HepG2 (cell line): ENCODE results near the gene CMIP. TPM values are rescaled to one million over a fixed set of nuclear protein-coding genes. Genes with fewer than 3 reads are reported as not detected.
A peak's percentile ranks its signal among the peaks of the same experiment; 100 is the strongest.

Experiments used
- ATAC-seq: fragments of 200-7000 bp; cut with Tn5 transposase; 3 replicates; pipeline ENCODE4 v1.9.1; 2020; ENCODE audit warnings: mild to moderate bottlenecking, moderate library complexity
- BruUV-seq: library from RNA; stranded (reverse); fragments of 400-500 nt; replicated peaks from 2 replicates; lab custom pipeline; 2021; lab: Mats Ljungman, UMichigan
- CTCF ChIA-PET: fragments of 300-600 bp; formaldehyde crosslinking; extraction: SDS; loops from one replicate; lab custom pipeline; 2021; ENCODE audit warnings: low total read pairs, inconsistent platforms, low intra/inter-chr PET ratio; lab: Yijun Ruan, JAX
- POLR2A ChIA-PET: fragments of 350-600 bp; sonication (Branson Sonifier 250); formaldehyde crosslinking; loops from one replicate; lab custom pipeline; 2020; ENCODE audit warnings: antibody characterized with exemption, inconsistent platforms; lab: Yijun Ruan, JAX
- DNase-seq: peaks from one replicate; pipeline ENCODE4 v3.0.0-alpha.2; 2015; ENCODE audit warnings: low spot score
- FAIRE-seq: peaks from 3 replicates; lab custom pipeline; 2011; peaks lifted over from hg19 to GRCh38; lab: Jason Lieb, UNC
- H2AFZ ChIP-seq: one replicate; pipeline ENCODE4 v1.6.1; 2011; ENCODE audit warnings: low read length, inconsistent platforms
- H3K27ac ChIP-seq: fragments of 300-600 bp; 3 replicates; pipeline ENCODE4 v1.8.0; 2011; ENCODE audit warnings: mixed run types, mild to moderate bottlenecking, mixed read lengths, low read length, inconsistent platforms; ENCODE audit not compliant: insufficient read depth; ENCODE audit errors: extremely low read length
- H3K27me3 ChIP-seq, 2 experiments: fragments of 200-600 bp in 1 of 2; 2 replicates in 1 of 2; 3 replicates in 1 of 2; pipeline versions ENCODE4 v1.6.0 to v1.8.0; 2011; ENCODE audit warnings: low read length in 2 of 2, mild to moderate bottlenecking in 2 of 2, moderate library complexity in 2 of 2, inconsistent platforms in 1 of 2; ENCODE audit not compliant: insufficient read depth in 2 of 2, control insufficient read depth in 1 of 2
- H3K36me3 ChIP-seq, 2 experiments: fragments of 200-600 bp in 1 of 2; replicated peaks in 1 of 2; 2 replicates in 1 of 2; 3 replicates in 1 of 2; pipeline versions ENCODE4 v1.5.1 to v1.8.0; 2011; ENCODE audit warnings: low read length in 2 of 2, inconsistent platforms in 1 of 2; ENCODE audit not compliant: insufficient read depth in 2 of 2, control insufficient read depth in 1 of 2
- H3K4me1 ChIP-seq: 2 replicates; pipeline ENCODE4 v1.5.1; 2012; ENCODE audit warnings: low read length, inconsistent platforms; ENCODE audit not compliant: insufficient read depth
- H3K4me2 ChIP-seq: 2 replicates; pipeline ENCODE4 v1.6.0; 2011; ENCODE audit warnings: low read depth, low read length, inconsistent platforms
- H3K4me3 ChIP-seq, 3 experiments: fragments of 200-600 bp in 1 of 3; sonication (generic), shearing (Covaris generic) in 1 of 3; replicated peaks in 1 of 3; 2 replicates each; pipeline ENCODE4 v1.5.1; 2011 to 2016; ENCODE audit warnings: low read length in 3 of 3, inconsistent platforms in 2 of 3, low read depth in 2 of 3, mild to moderate bottlenecking in 2 of 3, control low read depth in 1 of 3, mixed read lengths in 1 of 3; ENCODE audit not compliant: insufficient read depth in 1 of 3
- H3K79me2 ChIP-seq: one replicate; pipeline ENCODE4 v1.6.1; 2011; ENCODE audit warnings: low read length, inconsistent platforms; ENCODE audit not compliant: insufficient read depth
- H3K9ac ChIP-seq: 2 replicates; pipeline ENCODE4 v1.6.0; 2011; ENCODE audit warnings: mild to moderate bottlenecking, low read depth, low read length, inconsistent platforms; ENCODE audit not compliant: insufficient read depth
- H3K9me3 ChIP-seq: 2 replicates; pipeline ENCODE4 v1.5.1; 2012; ENCODE audit warnings: mild to moderate bottlenecking, low read length
- H4K20me1 ChIP-seq: 2 replicates; pipeline ENCODE4 v1.6.0; 2011; ENCODE audit warnings: inconsistent platforms, mild to moderate bottlenecking, low read length, moderate library complexity; ENCODE audit not compliant: insufficient read depth
- AGO2 ChIP-seq: fragments of 200-400 bp; formaldehyde crosslinking; optimal IDR thresholded peaks from 2 replicates; pipeline ENCODE3; 2017; ENCODE audit warnings: mild to moderate bottlenecking, low read depth, low read length, moderate library complexity
- EZH2 ChIP-seq: conservative IDR thresholded peaks from 2 replicates; pipeline ENCODE4 v1.6.1; 2012; ENCODE audit warnings: mild to moderate bottlenecking, low read depth, low read length, moderate library complexity
- FLYWCH1 ChIP-seq: sonication (generic); formaldehyde crosslinking; IDR thresholded peaks from 2 replicates; pipeline ENCODE4 v1.8.1; 2023; ENCODE audit warnings: mild to moderate bottlenecking, missing genetic modification reagents
- MED13 ChIP-seq: sonication (generic); formaldehyde crosslinking; IDR thresholded peaks from 2 replicates; pipeline ENCODE4 v1.5.0; 2020; ENCODE audit warnings: missing genetic modification reagents
- POLR2A ChIP-seq, 2 experiments: IDR thresholded peaks; 2 replicates each; pipeline ENCODE4 v1.6.1; 2011; ENCODE audit warnings: low read depth in 2 of 2, low read length in 2 of 2, mild to moderate bottlenecking in 1 of 2, moderate library complexity in 1 of 2; ENCODE audit not compliant: insufficient read depth in 1 of 2
- SPEN ChIP-seq: sonication (generic); formaldehyde crosslinking; IDR thresholded peaks from 2 replicates; pipeline ENCODE4 v1.5.1; 2020; ENCODE audit warnings: low read depth, mild to moderate bottlenecking, missing genetic modification reagents
- ZMYM2 ChIP-seq: sonication (generic); formaldehyde crosslinking; IDR thresholded peaks from 2 replicates; pipeline ENCODE4 v1.8.0; 2022; ENCODE audit warnings: mild to moderate bottlenecking, missing genetic modification reagents
- WGBS: methylation state at CpG from one replicate; pipeline ENCODE4 v1.1.6; 2017; ENCODE audit warnings: low lambda C conversion rate; 5-methylcytosine and 5-hydroxymethylcytosine counted together
- in situ Hi-C: cut with HindIII; loops from 2 replicates; pipeline ENCODE4 v1.10.0; 2017; ENCODE audit warnings: low pct_unique_long_range_greater_than_20kb; ENCODE audit not compliant: extremely low pct_ligation_motif_present
- intact Hi-C: fragments of 100-400 bp; cut with micrococcal nuclease; formaldehyde crosslinking; loops from one replicate; pipeline ENCODE4 v1.10.0; 2022; ENCODE audit not compliant: unreplicated experiment
- polyA plus RNA-seq, 8 experiments: library from polyadenylated mRNA; depleted of rRNA in 3 of 8; stranded (reverse) in 7 of 8; unstranded in 1 of 8; fragments of >200 nt; fragmentation: Illumina TruSeq in 4 of 8; extraction: Trizol in 4 of 8; gene quantifications; 2 replicates each; pipeline versions ENCODE4 v1.2.1 to v1.2.3, GENCODE V29; 2011 to 2016; ENCODE audit warnings: low read depth in 4 of 8, missing spikeins in 1 of 8, mixed read lengths in 1 of 8; ENCODE audit not compliant: insufficient read depth in 1 of 8
- total RNA-seq, 5 experiments: library from RNA; depleted of rRNA; stranded (reverse); fragments of >200 nt; fragmentation: Illumina TruSeq; extraction: Trizol; gene quantifications; 2 replicates each; pipeline ENCODE4 v1.2.3, GENCODE V29; 2016; ENCODE audit warnings: low read depth in 1 of 5
- TF ChIP-seq, protein P1 (sequence below): sonication (generic); formaldehyde crosslinking; IDR thresholded peaks from 2 replicates; pipeline ENCODE4 v1.4.0; 2020; ENCODE audit warnings: mild to moderate bottlenecking, missing genetic modification reagents
- TF ChIP-seq, protein P2 (sequence below): sonication (generic); formaldehyde crosslinking; IDR thresholded peaks from 2 replicates; pipeline ENCODE4 v1.5.0; 2020; ENCODE audit warnings: mild to moderate bottlenecking, missing genetic modification reagents

The CMIP gene
- total and polyA plus RNA-seq, 2 of the 13 experiments (the other 11 are each of a cell fraction or from before 2014, with no cell fraction given): 10.9 to 18.1 TPM

DNA sequence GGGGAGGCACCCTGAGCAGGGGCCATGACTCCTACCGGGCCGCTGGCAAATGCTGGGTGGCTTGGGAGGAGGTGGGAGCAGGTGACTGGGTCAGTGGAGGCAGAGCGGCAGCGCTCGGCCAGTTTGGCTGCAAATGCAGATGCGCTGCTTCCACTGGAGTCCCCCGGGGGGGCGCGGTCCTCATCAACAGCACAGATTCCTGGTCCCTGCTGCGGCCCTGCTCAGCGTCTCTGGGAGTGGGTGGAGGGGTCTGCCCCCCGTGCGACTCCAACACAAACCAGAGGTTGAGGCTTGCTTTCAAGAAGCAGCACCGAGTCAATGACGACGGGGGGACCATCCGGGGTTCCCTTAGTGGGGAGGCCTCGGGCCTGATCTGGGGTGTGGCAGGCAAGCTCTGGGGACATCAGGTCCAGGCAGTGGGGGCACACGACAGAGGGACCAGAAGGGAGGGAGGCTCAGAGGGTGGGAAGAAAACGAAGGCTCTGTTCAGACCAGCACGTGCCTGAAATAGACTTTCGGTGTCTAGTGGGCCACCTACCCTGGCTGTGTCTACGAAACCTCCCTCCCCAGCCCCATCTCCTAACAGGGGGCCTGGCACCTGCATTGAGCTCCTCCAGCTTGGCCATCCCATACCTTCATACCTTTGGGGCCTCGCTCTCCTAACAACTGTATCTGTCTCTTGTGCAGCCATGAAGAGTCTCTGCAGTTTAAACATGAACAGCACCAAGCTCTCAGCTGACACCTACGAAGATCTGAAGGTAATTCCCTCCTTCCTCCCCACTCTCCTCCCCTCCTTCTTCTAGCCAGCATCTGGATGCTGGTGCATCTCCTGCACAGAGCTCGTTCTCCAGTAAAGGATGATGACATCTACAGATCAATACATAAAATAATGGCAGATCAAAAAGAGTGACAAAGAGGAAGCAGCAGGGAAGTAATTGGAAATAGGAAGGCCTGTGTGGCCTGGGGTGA lies 262.0 kb downstream of the CMIP start:
- ChIA-PET CTCF (no interaction called here), POLR2A (no interaction called here)
- H3K4me2 ChIP-seq: no peak overlapping the region
- H3K9me3 ChIP-seq: no peaks in the 10 kb centered on the region
- BruUV-seq: no TSS peak
- H3K4me3 ChIP-seq: no peak overlapping the region
- H3K79me2 ChIP-seq: no peaks in the 10 kb centered on the region
- H3K4me1 ChIP-seq: no peaks in the 10 kb centered on the region
- WGBS: 97% methylated on average over 25 of the region's 26 CpGs
- H3K36me3 ChIP-seq: peaks cover 57 to 73% of the 10 kb centered on the region in 2 experiments
- H4K20me1 ChIP-seq: peaks cover under 1% of the 10 kb centered on the region; the same call in 1 of the 2 replicates
- no peak overlapping the region for H3K9ac ChIP-seq
- no peak overlapping the region for H3K27ac ChIP-seq
- H3K27me3 ChIP-seq: no peaks in the 10 kb centered on the region
- H2AFZ ChIP-seq: no peak overlapping the region
- FAIRE-seq (no peak), ATAC-seq (no peak), DNase-seq (no peak)
- intact Hi-C loops: no loop called here
- TF ChIP-seq FLYWCH1 (CRISPR knock-in tag): no peak
- TF ChIP-seq SPEN (CRISPR knock-in tag): no peak
- 0 out of 4 replicates have a peak, but pooled peaks of 1 of the 2 experiments have one; percentile 18 for TF ChIP-seq POLR2A (IDR thresholded peaks at IDR 0.05; ENCODE audit: insufficient read depth in 1 of 2, low read depth in 2 of 2, low read length in 2 of 2)
- TF ChIP-seq, protein P1, sequence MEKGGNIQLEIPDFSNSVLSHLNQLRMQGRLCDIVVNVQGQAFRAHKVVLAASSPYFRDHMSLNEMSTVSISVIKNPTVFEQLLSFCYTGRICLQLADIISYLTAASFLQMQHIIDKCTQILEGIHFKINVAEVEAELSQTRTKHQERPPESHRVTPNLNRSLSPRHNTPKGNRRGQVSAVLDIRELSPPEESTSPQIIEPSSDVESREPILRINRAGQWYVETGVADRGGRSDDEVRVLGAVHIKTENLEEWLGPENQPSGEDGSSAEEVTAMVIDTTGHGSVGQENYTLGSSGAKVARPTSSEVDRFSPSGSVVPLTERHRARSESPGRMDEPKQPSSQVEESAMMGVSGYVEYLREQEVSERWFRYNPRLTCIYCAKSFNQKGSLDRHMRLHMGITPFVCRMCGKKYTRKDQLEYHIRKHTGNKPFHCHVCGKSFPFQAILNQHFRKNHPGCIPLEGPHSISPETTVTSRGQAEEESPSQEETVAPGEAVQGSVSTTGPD (CRISPR knock-in tag): no peak
- peak; percentile 83 for TF ChIP-seq AGO2
- TF ChIP-seq ZMYM2 (CRISPR knock-in tag): no peak
- no peak for TF ChIP-seq MED13 (CRISPR knock-in tag)
- TF ChIP-seq, protein P2, sequence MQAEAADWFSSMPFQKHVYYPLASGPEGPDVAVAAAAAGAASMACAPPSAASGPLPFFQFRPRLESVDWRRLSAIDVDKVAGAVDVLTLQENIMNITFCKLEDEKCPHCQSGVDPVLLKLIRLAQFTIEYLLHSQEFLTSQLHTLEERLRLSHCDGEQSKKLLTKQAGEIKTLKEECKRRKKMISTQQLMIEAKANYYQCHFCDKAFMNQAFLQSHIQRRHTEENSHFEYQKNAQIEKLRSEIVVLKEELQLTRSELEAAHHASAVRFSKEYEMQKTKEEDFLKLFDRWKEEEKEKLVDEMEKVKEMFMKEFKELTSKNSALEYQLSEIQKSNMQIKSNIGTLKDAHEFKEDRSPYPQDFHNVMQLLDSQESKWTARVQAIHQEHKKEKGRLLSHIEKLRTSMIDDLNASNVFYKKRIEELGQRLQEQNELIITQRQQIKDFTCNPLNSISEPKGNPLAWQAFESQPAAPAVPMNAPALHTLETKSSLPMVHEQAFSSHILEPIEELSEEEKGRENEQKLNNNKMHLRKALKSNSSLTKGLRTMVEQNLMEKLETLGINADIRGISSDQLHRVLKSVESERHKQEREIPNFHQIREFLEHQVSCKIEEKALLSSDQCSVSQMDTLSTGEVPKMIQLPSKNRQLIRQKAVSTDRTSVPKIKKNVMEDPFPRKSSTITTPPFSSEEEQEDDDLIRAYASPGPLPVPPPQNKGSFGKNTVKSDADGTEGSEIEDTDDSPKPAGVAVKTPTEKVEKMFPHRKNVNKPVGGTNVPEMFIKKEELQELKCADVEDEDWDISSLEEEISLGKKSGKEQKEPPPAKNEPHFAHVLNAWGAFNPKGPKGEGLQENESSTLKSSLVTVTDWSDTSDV (CRISPR knock-in tag): no peak
- TF ChIP-seq EZH2: no peak
- in situ Hi-C loops: no loop called here
